Measurements from ENCODE around the gene FMN1. TPM values are rescaled to one million over a fixed set of nuclear protein-coding genes. Genes with fewer than 3 reads are reported as not detected.

Gene FMN1
- total RNA-seq, 1 donor from 2014 or later, result 1.6 TPM

DNA sequence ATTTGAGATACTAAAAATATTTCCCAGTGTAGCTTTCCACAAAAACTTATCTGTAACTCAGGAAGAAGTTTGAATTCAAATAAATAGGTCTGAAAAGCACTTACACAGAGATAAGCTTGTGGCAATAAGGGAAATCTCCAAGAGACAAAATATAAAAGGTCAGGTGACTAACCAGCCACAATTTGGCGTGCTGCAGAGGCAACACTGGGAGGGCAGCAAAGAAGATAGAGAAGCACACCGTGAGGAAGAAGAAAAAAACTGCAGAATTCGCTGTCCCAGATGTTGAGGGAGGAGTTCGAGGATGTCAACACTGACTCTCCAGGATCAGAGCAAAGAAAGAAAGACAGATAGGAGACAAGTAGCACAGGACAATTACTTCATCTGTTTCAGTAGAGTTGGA lies 204.4 kb downstream of the FMN1 start:
- Mint-ChIP-seq H3K36me3 (no peaks in the 10 kb centered on the region), H3K4me3 (no peak overlapping the region), H3K27ac (no peak overlapping the region), H3K9me3 (no peaks in the 10 kb centered on the region), H3K4me1 (peaks cover 9% of the 10 kb centered on the region), H3K27me3 (ENCODE audit: low read depth) (no peaks in the 10 kb centered on the region)
- no peak for DNase-seq (ENCODE audit: low spot score in 2 of 2, unreplicated experiment in 2 of 2)
- TF ChIP-seq, protein P1, sequence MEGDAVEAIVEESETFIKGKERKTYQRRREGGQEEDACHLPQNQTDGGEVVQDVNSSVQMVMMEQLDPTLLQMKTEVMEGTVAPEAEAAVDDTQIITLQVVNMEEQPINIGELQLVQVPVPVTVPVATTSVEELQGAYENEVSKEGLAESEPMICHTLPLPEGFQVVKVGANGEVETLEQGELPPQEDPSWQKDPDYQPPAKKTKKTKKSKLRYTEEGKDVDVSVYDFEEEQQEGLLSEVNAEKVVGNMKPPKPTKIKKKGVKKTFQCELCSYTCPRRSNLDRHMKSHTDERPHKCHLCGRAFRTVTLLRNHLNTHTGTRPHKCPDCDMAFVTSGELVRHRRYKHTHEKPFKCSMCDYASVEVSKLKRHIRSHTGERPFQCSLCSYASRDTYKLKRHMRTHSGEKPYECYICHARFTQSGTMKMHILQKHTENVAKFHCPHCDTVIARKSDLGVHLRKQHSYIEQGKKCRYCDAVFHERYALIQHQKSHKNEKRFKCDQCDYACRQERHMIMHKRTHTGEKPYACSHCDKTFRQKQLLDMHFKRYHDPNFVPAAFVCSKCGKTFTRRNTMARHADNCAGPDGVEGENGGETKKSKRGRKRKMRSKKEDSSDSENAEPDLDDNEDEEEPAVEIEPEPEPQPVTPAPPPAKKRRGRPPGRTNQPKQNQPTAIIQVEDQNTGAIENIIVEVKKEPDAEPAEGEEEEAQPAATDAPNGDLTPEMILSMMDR (IDR thresholded peaks at IDR 0.05; ENCODE audit: unreplicated experiment), result no peak

DNA sequence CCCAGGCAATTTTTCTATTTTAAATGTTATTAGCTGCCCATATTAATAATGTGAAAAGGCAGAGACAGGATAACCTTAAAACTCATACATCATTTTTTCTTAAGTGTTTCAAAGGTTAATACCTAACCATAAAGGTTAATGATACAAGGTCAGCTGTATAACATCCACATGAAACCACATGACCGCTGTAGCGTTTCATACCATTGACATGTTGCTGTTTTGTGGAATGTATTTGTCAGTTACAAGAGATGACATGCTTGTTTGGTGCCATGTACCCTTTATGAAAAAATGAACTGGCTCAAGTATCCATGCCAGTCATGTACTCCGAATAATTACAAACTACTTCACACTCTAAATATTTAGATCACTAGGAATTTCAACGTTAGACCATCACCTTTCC lies 207.4 kb downstream of the FMN1 start:
- peaks cover 9% of the 10 kb centered on the region for H3K4me1 Mint-ChIP-seq
- no peak for DNase-seq (ENCODE audit: low spot score in 2 of 2, unreplicated experiment in 2 of 2)
- H3K36me3 Mint-ChIP-seq, result no peaks in the 10 kb centered on the region
- no peak overlapping the region for H3K27ac Mint-ChIP-seq
- TF ChIP-seq, protein P1 (IDR thresholded peaks at IDR 0.05; ENCODE audit: unreplicated experiment), result no peak
- H3K4me3 Mint-ChIP-seq, result no peak overlapping the region
- no peaks in the 10 kb centered on the region for H3K9me3 Mint-ChIP-seq
- H3K27me3 Mint-ChIP-seq (ENCODE audit: low read depth), result no peaks in the 10 kb centered on the region

DNA sequence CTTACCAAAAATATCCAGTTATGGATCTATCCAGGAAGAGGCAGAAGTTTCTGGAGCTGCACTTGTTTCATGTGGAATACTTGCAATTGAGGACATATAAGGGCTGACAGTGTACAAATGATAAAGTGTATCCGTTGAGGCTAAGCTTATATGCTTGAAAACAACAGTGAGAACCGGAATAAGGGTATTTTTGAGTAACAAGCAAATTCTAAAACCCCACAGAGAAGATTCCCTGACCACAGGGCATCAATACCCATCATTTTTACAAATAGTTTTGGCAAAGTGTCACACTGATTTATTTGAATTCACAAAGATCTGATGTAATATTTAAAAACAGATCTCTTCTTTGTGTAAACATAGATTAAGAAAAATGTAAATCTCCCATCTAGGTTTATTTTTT lies 208.4 kb downstream of the FMN1 start:
- H3K4me1 Mint-ChIP-seq, result peaks cover 2% of the 10 kb centered on the region

DNA sequence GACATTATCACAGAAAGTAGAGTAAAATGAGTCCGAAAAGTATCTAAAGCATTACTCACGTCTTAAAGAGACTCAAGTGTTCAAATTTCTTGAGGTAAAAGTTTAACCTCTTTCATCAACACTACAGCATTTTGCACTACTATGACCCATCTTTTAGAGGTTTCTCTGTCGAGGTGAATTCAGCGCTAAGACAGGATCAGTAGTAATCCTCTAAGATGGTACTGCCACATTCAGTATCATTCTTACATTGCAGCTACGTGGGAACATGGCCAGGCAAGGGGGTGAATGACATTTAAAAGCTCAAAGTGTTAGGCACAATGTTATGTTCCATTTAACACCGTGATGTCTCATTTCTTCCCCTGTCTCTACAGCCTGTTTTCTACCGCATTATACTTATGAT lies 210.8 kb downstream of the FMN1 start:
- Mint-ChIP-seq H3K4me3 (no peak overlapping the region), H3K9me3 (no peaks in the 10 kb centered on the region), H3K36me3 (no peaks in the 10 kb centered on the region), H3K4me1 (peaks cover 1% of the 10 kb centered on the region), H3K27ac (no peak overlapping the region), H3K27me3 (ENCODE audit: low read depth) (no peaks in the 10 kb centered on the region)
- DNase-seq (ENCODE audit: low spot score in 2 of 2, unreplicated experiment in 2 of 2), result no peak
- TF ChIP-seq, protein P1 (IDR thresholded peaks at IDR 0.05; ENCODE audit: unreplicated experiment), result no peak

More for the DNA sequence above, 208.4 kb downstream of the FMN1 start:
- no peak overlapping the region for H3K4me3 Mint-ChIP-seq
- no peaks in the 10 kb centered on the region for H3K9me3 Mint-ChIP-seq
- no peaks in the 10 kb centered on the region for H3K27me3 Mint-ChIP-seq (ENCODE audit: low read depth)
- no peak for DNase-seq (ENCODE audit: low spot score in 2 of 2, unreplicated experiment in 2 of 2)
- H3K36me3 Mint-ChIP-seq, result no peaks in the 10 kb centered on the region
- no peak overlapping the region for H3K27ac Mint-ChIP-seq
- TF ChIP-seq, protein P1 (IDR thresholded peaks at IDR 0.05; ENCODE audit: unreplicated experiment), result no peak

DNA sequence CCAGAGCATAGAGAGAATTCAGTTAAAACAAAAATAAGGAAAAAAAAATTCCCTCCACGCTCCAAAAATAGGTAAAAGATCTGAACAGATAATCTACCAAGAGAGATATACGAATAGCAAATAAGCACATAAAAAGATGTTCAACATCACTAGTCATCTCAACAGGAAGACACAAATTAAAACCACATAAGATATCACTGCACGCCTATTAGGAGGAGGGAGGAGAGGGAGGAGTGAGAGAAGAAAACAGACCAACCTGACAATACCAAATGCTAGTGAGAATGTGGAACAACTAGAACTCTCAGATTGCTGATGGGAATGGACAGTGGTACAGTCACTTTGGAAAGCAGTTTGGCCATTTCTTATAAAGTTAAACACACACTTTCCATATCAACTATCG lies 212.5 kb downstream of the FMN1 start:
- TF ChIP-seq, protein P1 (IDR thresholded peaks at IDR 0.05; ENCODE audit: unreplicated experiment), result no peak
- no peaks in the 10 kb centered on the region for H3K36me3 Mint-ChIP-seq
- DNase-seq (ENCODE audit: low spot score in 2 of 2, unreplicated experiment in 2 of 2), result no peak
- no peaks in the 10 kb centered on the region for H3K4me1 Mint-ChIP-seq
- H3K27me3 Mint-ChIP-seq (ENCODE audit: low read depth), result peaks cover 5% of the 10 kb centered on the region
- H3K4me3 Mint-ChIP-seq, result no peak overlapping the region
- H3K27ac Mint-ChIP-seq, result no peak overlapping the region
- no peaks in the 10 kb centered on the region for H3K9me3 Mint-ChIP-seq

DNA sequence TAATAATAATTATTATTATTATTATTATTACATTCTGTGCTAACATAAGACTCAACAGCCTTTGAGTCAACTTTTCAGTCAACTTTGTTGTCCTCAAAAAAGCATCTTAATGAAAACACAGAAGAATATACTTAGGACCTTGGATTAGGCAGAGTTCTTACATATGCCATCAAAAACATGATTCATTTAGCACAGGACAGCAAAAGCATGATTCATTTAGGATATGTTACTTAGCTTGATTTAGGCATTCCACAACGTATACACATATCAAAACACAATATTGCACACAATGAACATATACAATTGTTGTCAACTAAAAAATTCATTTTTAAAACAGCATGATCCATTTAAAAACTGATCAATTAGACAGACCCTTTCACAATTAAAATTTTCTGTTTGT lies 213.0 kb downstream of the FMN1 start:
- no peaks in the 10 kb centered on the region for H3K9me3 Mint-ChIP-seq
- H3K4me3 Mint-ChIP-seq, result no peak overlapping the region
- H3K36me3 Mint-ChIP-seq, result no peaks in the 10 kb centered on the region
- H3K4me1 Mint-ChIP-seq, result no peaks in the 10 kb centered on the region
- no peak for DNase-seq (ENCODE audit: low spot score in 2 of 2, unreplicated experiment in 2 of 2)
- no peak overlapping the region for H3K27ac Mint-ChIP-seq
- H3K27me3 Mint-ChIP-seq (ENCODE audit: low read depth), result peaks cover 7% of the 10 kb centered on the region
- TF ChIP-seq, protein P1 (IDR thresholded peaks at IDR 0.05; ENCODE audit: unreplicated experiment), result no peak

Data from mesothelial cell of epicardium (in vitro differentiated cells).